CD4-positive, alpha-beta T cell (primary cell): ENCODE data around the gene TMEM272. TPM values are rescaled to one million over a fixed set of nuclear protein-coding genes. Genes with fewer than 3 reads are reported as not detected.

Experiments
- ATAC-seq: fragments of 200-7000 bp; cut with Tn5 transposase; one replicate; pipeline ENCODE4 v1.10.0; 2022; ENCODE audit warnings: mild to moderate bottlenecking; ENCODE audit not compliant: poor library complexity
- CTCF ChIA-PET: fragments of 350-600 bp; sonication (Branson Sonifier 250); formaldehyde crosslinking; loops from one replicate; lab custom pipeline; 2021; ENCODE audit warnings: antibody characterized with exemption, inconsistent platforms; lab: Charles Lee
- POLR2A ChIA-PET: fragments of 350-600 bp; sonication (Branson Sonifier 250); formaldehyde crosslinking; loops from one replicate; lab custom pipeline; 2021; ENCODE audit warnings: antibody characterized with exemption, inconsistent platforms; lab: Charles Lee
- DNase-seq, 14 experiments: peaks; one replicate each; pipeline ENCODE4 v3.0.0-alpha.2; 2013 to 2020; ENCODE audit warnings: mixed read lengths in 2 of 14
- H3K27ac ChIP-seq, 2 donors: one replicate each; pipeline versions ENCODE4 v1.5.1 to v1.7.0; 2013; ENCODE audit warnings: low read length in 2 of 2, low read depth in 1 of 2, mild to moderate bottlenecking in 1 of 2
- H3K27me3 ChIP-seq, 2 experiments: 1 replicate in 1 of 2; 2 replicates in 1 of 2; pipeline versions ENCODE4 v1.6.1 to v1.7.0; 2013; ENCODE audit warnings: low read length in 2 of 2, control low read depth in 1 of 2, mild to moderate bottlenecking in 1 of 2, moderate library complexity in 1 of 2; ENCODE audit not compliant: insufficient read depth in 2 of 2, control insufficient read depth in 1 of 2
- H3K36me3 ChIP-seq: one replicate; pipeline ENCODE4 v1.6.1; 2013; ENCODE audit warnings: low read length, control low read depth; ENCODE audit not compliant: insufficient read depth
- H3K4me1 ChIP-seq: one replicate; pipeline ENCODE4 v1.6.1; 2013; ENCODE audit warnings: low read length, control low read depth; ENCODE audit not compliant: insufficient read depth
- H3K4me3 ChIP-seq: one replicate; pipeline ENCODE4 v1.5.1; 2013; ENCODE audit warnings: mild to moderate bottlenecking, low read length, moderate library complexity
- H3K9me3 ChIP-seq, 2 experiments: 1 replicate in 1 of 2; 2 replicates in 1 of 2; pipeline versions ENCODE4 v1.6.1 to v1.7.0; 2013; ENCODE audit warnings: low read length in 2 of 2, mild to moderate bottlenecking in 2 of 2, control low read depth in 1 of 2, moderate library complexity in 1 of 2; ENCODE audit not compliant: control insufficient read depth in 1 of 2, insufficient read depth in 1 of 2
- H3K27ac Mint-ChIP-seq: one replicate; pipeline ENCODE4 v1.8.0; 2020; ENCODE audit warnings: mixed read lengths
- H3K27me3 Mint-ChIP-seq: one replicate; pipeline ENCODE4 v1.8.0; 2021; ENCODE audit warnings: mixed read lengths
- H3K36me3 Mint-ChIP-seq: one replicate; pipeline ENCODE4 v1.8.0; 2021; ENCODE audit warnings: low read depth, mixed read lengths
- H3K4me1 Mint-ChIP-seq: one replicate; pipeline ENCODE4 v1.8.0; 2021; ENCODE audit warnings: low read depth, mixed read lengths
- H3K4me3 Mint-ChIP-seq: one replicate; pipeline ENCODE4 v1.8.0; 2020; ENCODE audit warnings: mild to moderate bottlenecking, mixed read lengths
- H3K9me3 Mint-ChIP-seq: one replicate; pipeline ENCODE4 v1.8.0; 2020; ENCODE audit warnings: mixed read lengths
- intact Hi-C, 2 experiments: fragments of 100-400 bp; cut with DNase I in 1 of 2; cut with micrococcal nuclease in 1 of 2; formaldehyde crosslinking; loops; one replicate each; pipeline versions ENCODE4 v1.15.1 to v1.9.0; 2023 to 2025; cut with DNase I, micrococcal nuclease
- total RNA-seq, 174 experiments: library from RNA in 2 of 174; stranded (reverse) in 2 of 174; gene quantifications; one replicate each; pipeline ENCODE4 v1.2.3 and lab custom pipeline; 2021 to 2026
- TF ChIP-seq, protein P1 (sequence below): fragments of 200-600 bp; IDR thresholded peaks from one replicate; pipeline ENCODE4 v1.8.0; 2022; ENCODE audit warnings: antibody characterized with exemption, mild to moderate bottlenecking

Gene TMEM272
- total RNA-seq, 2 experiments from 2014 or later: 2.7 to 2.8 TPM

DNA sequence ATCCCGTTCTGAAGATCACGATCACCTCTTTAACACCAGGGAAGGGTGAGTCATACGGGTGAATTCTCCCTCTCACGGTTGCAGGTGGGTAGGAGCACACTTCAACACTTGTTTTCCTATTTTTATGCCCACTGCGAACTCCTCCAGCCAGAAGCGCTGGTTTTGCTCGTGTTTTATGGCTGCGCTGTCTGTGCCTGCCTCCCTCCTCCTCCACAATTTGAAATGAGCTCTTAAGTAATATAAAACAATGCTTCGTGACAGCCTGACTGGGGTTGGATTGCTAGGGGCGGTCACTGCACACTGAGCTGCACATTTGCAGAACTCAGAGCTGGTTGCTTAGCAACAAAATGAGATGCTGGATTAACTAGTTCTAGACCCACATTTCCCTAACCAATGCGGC is 29.7 kb upstream of the TMEM272 start:
- Mint-ChIP-seq H3K27me3 (peaks cover 7% of the 10 kb centered on the region), H3K9me3 (no peaks in the 10 kb centered on the region), H3K4me1 (no peaks in the 10 kb centered on the region), H3K4me3 (no peak overlapping the region), H3K27ac (no peak overlapping the region), H3K36me3 (no peaks in the 10 kb centered on the region)
- ChIA-PET POLR2A (no interaction called here), CTCF (no interaction called here)
- intact Hi-C loops: no loop called here
- H3K27me3 ChIP-seq: no peaks in the 10 kb centered on the region
- no peaks in the 10 kb centered on the region for H3K9me3 ChIP-seq
- DNase-seq: no peak
- H3K36me3 ChIP-seq: no peaks in the 10 kb centered on the region
- no peaks in the 10 kb centered on the region for H3K4me1 ChIP-seq
- no peak overlapping the region for H3K4me3 ChIP-seq
- H3K27ac ChIP-seq: no peak overlapping the region
- TF ChIP-seq, protein P1, sequence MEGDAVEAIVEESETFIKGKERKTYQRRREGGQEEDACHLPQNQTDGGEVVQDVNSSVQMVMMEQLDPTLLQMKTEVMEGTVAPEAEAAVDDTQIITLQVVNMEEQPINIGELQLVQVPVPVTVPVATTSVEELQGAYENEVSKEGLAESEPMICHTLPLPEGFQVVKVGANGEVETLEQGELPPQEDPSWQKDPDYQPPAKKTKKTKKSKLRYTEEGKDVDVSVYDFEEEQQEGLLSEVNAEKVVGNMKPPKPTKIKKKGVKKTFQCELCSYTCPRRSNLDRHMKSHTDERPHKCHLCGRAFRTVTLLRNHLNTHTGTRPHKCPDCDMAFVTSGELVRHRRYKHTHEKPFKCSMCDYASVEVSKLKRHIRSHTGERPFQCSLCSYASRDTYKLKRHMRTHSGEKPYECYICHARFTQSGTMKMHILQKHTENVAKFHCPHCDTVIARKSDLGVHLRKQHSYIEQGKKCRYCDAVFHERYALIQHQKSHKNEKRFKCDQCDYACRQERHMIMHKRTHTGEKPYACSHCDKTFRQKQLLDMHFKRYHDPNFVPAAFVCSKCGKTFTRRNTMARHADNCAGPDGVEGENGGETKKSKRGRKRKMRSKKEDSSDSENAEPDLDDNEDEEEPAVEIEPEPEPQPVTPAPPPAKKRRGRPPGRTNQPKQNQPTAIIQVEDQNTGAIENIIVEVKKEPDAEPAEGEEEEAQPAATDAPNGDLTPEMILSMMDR: no peak
- ATAC-seq: no peak

DNA sequence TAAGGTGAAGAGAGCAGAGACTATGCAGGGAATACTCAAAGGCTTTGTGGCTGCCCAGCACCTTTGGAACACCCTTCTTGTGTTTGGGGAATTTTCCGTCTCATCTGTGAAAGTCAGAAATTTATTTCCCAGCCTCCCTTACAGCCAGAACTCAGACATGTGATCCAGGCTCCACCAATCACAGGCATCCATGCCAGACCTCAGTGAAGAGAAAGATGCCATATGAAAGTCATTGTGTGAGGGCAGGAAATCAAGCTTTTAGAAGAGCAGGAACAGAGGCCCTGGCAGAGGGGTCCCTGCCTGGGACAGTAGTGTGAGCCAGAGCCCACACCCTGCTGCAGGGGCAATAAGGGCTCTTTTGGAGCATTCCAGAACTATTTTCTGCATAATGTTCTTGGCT is 28.9 kb upstream of the TMEM272 start:
- Mint-ChIP-seq H3K9me3 (no peaks in the 10 kb centered on the region), H3K27ac (no peak overlapping the region), H3K27me3 (peaks cover 7% of the 10 kb centered on the region), H3K4me3 (no peak overlapping the region), H3K4me1 (no peaks in the 10 kb centered on the region), H3K36me3 (no peaks in the 10 kb centered on the region)
- no peaks in the 10 kb centered on the region for H3K9me3 ChIP-seq
- no peak for ATAC-seq
- H3K27me3 ChIP-seq: no peaks in the 10 kb centered on the region
- H3K36me3 ChIP-seq: no peaks in the 10 kb centered on the region
- no peak overlapping the region for H3K4me3 ChIP-seq
- CTCF ChIA-PET: no interaction called here
- POLR2A ChIA-PET: no interaction called here
- no peak overlapping the region for H3K27ac ChIP-seq
- DNase-seq: no peak
- H3K4me1 ChIP-seq: no peaks in the 10 kb centered on the region
- TF ChIP-seq, protein P1: no peak
- intact Hi-C loops: no loop called here

DNA sequence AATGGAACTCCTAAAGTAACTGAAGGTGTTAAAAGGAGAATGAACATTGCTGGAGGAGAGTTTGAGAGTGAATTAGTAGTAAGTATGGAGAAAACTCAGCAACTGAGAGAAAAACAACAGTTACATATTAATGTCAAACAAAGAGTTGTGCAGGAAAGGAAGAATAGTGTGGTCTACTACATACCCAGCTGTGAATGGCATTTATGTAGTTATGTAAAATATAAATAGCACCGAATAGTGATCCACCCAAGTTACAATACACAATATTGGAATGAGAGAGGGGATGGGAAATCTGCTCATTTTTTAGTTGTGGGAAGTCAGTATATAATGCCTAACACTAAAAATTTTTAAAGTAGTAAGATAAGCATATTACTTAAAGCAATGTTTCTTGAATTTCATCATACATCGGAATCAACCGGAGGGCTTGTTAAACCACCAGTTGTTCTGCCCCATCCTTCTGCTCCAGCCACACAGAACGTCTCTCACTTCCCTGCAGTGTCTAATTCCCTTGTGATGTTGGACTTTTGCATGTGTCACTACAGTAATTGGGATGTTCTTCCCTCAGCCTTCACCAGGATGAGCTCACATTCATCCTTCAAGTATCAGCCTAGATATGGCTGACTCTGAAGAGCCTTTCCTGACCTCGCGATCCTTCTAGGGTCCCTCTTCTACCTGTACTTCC is 28.3 kb upstream of the TMEM272 start:
- TF ChIP-seq, protein P1: no peak

More for the DNA sequence above, 28.3 kb upstream of the TMEM272 start:
- Mint-ChIP-seq H3K36me3 (no peaks in the 10 kb centered on the region), H3K4me1 (no peaks in the 10 kb centered on the region), H3K27me3 (peaks cover 7% of the 10 kb centered on the region), H3K27ac (no peak overlapping the region), H3K4me3 (no peak overlapping the region), H3K9me3 (no peaks in the 10 kb centered on the region)
- no peaks in the 10 kb centered on the region for H3K36me3 ChIP-seq
- DNase-seq: no peak
- no peaks in the 10 kb centered on the region for H3K4me1 ChIP-seq
- H3K9me3 ChIP-seq: no peaks in the 10 kb centered on the region
- no peak overlapping the region for H3K27ac ChIP-seq
- H3K27me3 ChIP-seq: no peaks in the 10 kb centered on the region
- ATAC-seq: no peak
- no peak overlapping the region for H3K4me3 ChIP-seq
- ChIA-PET CTCF (no interaction called here), POLR2A (no interaction called here)
- intact Hi-C loops: no loop called here
